SK-N-SH treated with all-trans-retinoic acid at 6 μM for 48 hours (cell line): ENCODE data around the gene TKT.

Experiments
- ATAC-seq: fragments of 200-7000 bp; cut with Tn5 transposase; 3 replicates; pipeline ENCODE4 v1.9.1; 2020; ENCODE audit warnings: mild to moderate bottlenecking, moderate library complexity
- ARNTL ChIP-seq: fragments of 450-650 bp; formaldehyde crosslinking; IDR thresholded peaks from 2 replicates; pipeline ENCODE4 v1.5.0; 2020; ENCODE audit warnings: low read depth, mild to moderate bottlenecking, moderate library complexity, borderline replicate concordance
- CSDC2 ChIP-seq: fragments of 250-450 bp; sonication (Bioruptor Pico); IDR thresholded peaks from 2 replicates; pipeline ENCODE4 v1.5.0; 2020; ENCODE audit warnings: mild to moderate bottlenecking, moderate library complexity
- ESRRG ChIP-seq: fragments of 250-450 bp; sonication (Bioruptor Pico); IDR thresholded peaks from 2 replicates; pipeline ENCODE4 v1.6.1; 2021; ENCODE audit warnings: mild to moderate bottlenecking
- GLIS3 ChIP-seq: fragments of 250-450 bp; sonication (Bioruptor Pico); IDR thresholded peaks from 2 replicates; pipeline ENCODE4 v1.5.0; 2020; ENCODE audit warnings: mild to moderate bottlenecking, moderate library complexity
- ISL1 ChIP-seq: fragments of 250-450 bp; sonication (Bioruptor Pico); IDR thresholded peaks from 2 replicates; pipeline ENCODE4 v2.1.2; 2022; ENCODE audit warnings: mild to moderate bottlenecking, moderate library complexity
- OSR1 ChIP-seq: fragments of 250-450 bp; sonication (Bioruptor Pico); IDR thresholded peaks from 2 replicates; pipeline ENCODE4 v1.8.0; 2022; ENCODE audit warnings: moderate library complexity, mild to moderate bottlenecking, inconsistent platforms
- PPARA ChIP-seq: fragments of 250-450 bp; sonication (Bioruptor Pico); IDR thresholded peaks from 2 replicates; pipeline ENCODE4 v1.5.0; 2020; ENCODE audit warnings: mild to moderate bottlenecking, borderline replicate concordance
- RARB ChIP-seq: fragments of 250-450 bp; sonication (Bioruptor Pico); IDR thresholded peaks from 2 replicates; pipeline ENCODE4 v1.8.0; 2021; ENCODE audit warnings: mild to moderate bottlenecking, moderate library complexity
- SNAI2 ChIP-seq: fragments of 250-450 bp; sonication (Bioruptor Pico); IDR thresholded peaks from 2 replicates; pipeline ENCODE4 v1.5.0; 2020; ENCODE audit warnings: mild to moderate bottlenecking, moderate library complexity
- TCF4 ChIP-seq: fragments of 250-450 bp; sonication (Bioruptor Pico); IDR thresholded peaks from 2 replicates; pipeline ENCODE4 v1.8.0; 2021; ENCODE audit warnings: mild to moderate bottlenecking, moderate library complexity, borderline replicate concordance
- TOX ChIP-seq: fragments of 250-450 bp; sonication (Bioruptor Pico); IDR thresholded peaks from 2 replicates; pipeline ENCODE4 v1.8.0; 2021; ENCODE audit warnings: mild to moderate bottlenecking, moderate library complexity, borderline replicate concordance
- ZC3H10 ChIP-seq: fragments of 250-450 bp; sonication (Bioruptor Pico); IDR thresholded peaks from 2 replicates; pipeline ENCODE4 v1.5.1; 2021; ENCODE audit warnings: mild to moderate bottlenecking, moderate library complexity
- ZNF565 ChIP-seq: fragments of 450-650 bp; formaldehyde crosslinking; conservative IDR thresholded peaks from 2 replicates; pipeline ENCODE4 v1.5.0; 2020; ENCODE audit warnings: low read depth, mild to moderate bottlenecking, moderate library complexity
- ZNF70 ChIP-seq: fragments of 450-650 bp; formaldehyde crosslinking; IDR thresholded peaks from 2 replicates; pipeline ENCODE4 v1.5.0; 2020; ENCODE audit warnings: mild to moderate bottlenecking, moderate library complexity
- ZNF8 ChIP-seq: fragments of 450-650 bp; formaldehyde crosslinking; IDR thresholded peaks from 2 replicates; pipeline ENCODE4 v1.5.0; 2020; ENCODE audit warnings: mild to moderate bottlenecking, moderate library complexity
- TF ChIP-seq, protein P1 (sequence below): fragments of 250-450 bp; sonication (Bioruptor Pico); IDR thresholded peaks from 2 replicates; pipeline ENCODE4 v1.8.0; 2021; ENCODE audit warnings: low read depth, mild to moderate bottlenecking, moderate library complexity, borderline replicate concordance
- TF ChIP-seq, protein P2 (sequence below): fragments of 250-450 bp; sonication (Bioruptor Pico); IDR thresholded peaks from 2 replicates; pipeline ENCODE4 v1.5.1; 2021; ENCODE audit warnings: mild to moderate bottlenecking, moderate library complexity
- TF ChIP-seq, protein P3 (sequence below): fragments of 250-450 bp; sonication (Bioruptor Pico); IDR thresholded peaks from 2 replicates; pipeline ENCODE4 v1.5.1; 2020; ENCODE audit warnings: low read depth, mild to moderate bottlenecking, moderate library complexity

Gene TKT

DNA sequence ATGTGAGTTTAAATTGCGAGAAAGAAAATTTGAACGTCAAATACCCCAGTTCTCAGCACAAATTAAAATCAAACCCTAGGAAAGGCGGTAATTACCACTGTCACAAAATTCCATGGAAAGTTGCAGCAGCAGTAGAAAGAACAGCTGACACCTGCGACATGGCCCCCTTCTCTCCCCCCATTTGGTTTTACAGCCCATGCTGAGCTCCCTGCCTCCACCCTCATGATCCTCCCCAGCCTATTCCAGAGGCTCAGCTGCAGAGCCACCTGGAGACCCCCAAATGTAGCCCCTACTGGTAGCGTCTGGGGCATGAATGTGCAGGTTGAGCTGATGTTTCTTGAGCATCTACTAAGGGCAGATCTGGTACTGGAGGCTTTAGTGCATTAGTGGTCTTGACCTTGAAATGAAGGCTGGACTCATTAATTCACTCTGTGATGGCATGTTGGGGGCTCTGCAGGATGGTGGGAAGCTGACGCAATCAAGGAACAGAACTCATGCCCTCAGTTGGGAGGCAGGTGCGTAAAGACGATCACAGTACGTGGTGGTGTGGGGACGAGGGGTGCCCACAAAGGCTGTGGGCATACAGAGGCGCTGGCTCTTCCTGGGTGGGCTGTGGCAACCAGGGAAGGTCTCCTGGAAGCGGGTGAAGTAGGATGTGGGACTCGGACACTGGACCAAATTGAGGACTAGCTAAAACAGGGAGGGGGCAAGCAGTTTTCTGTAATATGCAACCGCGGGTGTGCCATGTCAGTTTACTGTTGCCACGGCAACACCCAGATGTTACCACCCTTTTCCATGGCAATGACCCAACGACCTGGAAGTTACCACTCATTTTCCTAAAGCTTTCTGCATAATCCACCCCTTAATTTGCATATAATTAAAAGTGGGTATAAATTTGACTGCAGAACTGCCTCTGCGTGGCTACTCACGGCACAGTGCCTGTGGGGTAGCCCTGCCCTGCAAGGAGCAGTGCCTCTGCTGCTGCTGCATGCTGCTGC, 55.0 kb downstream of the TKT start:
- ATAC-seq: no peak
- TF ChIP-seq ARNTL (CRISPR knock-in tag): no peak
- TF ChIP-seq PPARA (CRISPR knock-in tag): no peak
- TF ChIP-seq, protein P1, sequence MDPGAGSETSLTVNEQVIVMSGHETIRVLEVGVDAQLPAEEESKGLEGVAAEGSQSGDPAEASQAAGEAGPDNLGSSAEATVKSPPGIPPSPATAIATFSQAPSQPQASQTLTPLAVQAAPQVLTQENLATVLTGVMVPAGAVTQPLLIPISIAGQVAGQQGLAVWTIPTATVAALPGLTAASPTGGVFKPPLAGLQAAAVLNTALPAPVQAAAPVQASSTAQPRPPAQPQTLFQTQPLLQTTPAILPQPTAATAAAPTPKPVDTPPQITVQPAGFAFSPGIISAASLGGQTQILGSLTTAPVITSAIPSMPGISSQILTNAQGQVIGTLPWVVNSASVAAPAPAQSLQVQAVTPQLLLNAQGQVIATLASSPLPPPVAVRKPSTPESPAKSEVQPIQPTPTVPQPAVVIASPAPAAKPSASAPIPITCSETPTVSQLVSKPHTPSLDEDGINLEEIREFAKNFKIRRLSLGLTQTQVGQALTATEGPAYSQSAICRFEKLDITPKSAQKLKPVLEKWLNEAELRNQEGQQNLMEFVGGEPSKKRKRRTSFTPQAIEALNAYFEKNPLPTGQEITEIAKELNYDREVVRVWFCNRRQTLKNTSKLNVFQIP (CRISPR knock-in tag): no peak
- no peak for TF ChIP-seq RARB (CRISPR knock-in tag)

DNA sequence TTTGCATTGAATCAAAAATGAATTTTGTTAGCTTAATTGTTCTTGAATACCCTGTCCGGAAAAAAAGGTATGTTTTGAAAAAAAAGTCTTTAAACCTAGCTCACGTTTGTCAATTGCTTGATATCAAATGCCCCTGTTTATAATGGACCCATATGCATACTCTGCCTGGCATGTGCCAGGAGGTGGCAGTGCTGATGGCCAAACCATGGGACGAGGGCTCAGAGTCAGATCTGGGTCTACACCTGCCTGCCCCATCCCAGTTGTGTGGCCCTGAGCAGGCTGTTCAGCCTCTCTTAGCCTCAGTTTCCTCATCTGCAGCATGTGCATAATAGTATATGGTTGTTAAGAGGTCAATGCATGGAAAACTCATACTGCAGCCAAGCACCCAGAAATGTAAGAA, 56.0 kb downstream of the TKT start:
- 0 out of 3 replicates have a peak, but pooled peaks have one; percentile 31 for ATAC-seq
- TF ChIP-seq ESRRG (CRISPR knock-in tag) (no peak), TOX (CRISPR knock-in tag) (no peak), ZC3H10 (CRISPR knock-in tag) (no peak), ZNF565 (CRISPR knock-in tag) (no peak)
- TF ChIP-seq, protein P2, sequence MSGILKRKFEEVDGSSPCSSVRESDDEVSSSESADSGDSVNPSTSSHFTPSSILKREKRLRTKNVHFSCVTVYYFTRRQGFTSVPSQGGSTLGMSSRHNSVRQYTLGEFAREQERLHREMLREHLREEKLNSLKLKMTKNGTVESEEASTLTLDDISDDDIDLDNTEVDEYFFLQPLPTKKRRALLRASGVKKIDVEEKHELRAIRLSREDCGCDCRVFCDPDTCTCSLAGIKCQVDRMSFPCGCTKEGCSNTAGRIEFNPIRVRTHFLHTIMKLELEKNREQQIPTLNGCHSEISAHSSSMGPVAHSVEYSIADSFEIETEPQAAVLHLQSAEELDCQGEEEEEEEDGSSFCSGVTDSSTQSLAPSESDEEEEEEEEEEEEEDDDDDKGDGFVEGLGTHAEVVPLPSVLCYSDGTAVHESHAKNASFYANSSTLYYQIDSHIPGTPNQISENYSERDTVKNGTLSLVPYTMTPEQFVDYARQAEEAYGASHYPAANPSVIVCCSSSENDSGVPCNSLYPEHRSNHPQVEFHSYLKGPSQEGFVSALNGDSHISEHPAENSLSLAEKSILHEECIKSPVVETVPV (CRISPR knock-in tag): no peak

DNA sequence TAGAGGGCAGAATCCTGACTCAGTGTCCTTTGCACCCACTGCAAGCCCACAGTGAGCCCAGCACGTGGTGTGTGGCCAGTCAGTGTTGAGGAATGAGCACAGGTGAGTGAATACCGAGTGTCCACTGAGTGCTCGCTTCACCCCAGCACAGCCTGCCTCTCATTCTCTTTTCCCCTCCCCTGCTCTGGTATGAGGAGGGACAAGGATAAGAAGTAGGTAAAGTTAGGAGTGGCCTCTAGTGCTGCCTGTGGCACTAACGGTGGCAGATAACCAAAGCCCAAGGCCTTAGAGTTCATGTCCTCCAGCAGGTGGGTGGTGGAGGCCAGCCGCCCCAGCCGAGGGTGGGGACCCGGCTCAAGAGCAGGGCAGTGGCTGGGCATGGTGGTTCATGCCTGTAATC, 56.8 kb downstream of the TKT start:
- TF ChIP-seq ISL1 (CRISPR knock-in tag) (no peak), ZNF8 (CRISPR knock-in tag) (no peak), OSR1 (no peak), ARNTL (CRISPR knock-in tag) (no peak), TOX (CRISPR knock-in tag) (no peak)
- no peak for ATAC-seq

DNA sequence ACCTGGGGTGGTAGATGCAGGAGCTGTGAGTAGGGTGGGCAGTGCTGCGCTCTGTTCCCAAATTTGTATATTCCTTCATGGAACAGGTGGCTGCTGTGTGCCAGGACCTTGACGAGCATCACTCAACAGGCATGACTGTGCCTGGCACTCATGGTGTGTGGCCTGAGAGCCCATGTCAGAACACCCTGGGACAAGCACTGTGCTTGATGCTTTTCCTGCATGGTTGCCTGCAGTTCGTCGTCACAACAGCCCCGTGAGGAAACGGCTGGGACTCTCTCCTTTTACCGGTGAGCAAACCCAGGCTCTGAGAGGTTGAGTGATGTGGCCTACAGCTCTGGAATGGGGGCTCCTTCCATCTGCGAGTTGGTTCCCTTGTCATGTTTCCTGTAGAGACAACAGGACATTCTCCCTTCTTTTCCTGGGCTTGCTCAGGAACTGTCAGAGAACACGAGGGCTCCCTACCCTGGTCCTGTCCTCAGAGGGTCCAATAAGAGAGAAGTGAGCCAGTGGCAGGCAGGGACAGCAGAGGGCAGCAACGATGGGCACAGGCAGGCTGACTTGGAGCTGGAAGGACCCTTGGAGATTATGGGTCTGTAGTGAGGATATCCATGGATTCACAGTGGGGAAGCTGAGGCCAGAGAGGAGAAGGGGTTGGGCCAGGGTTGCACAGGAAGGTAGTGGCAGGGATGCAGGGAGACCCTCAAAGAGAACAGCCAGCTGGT, 57.4 kb downstream of the TKT start:
- ATAC-seq: no peak

More for the DNA sequence above, 57.4 kb downstream of the TKT start:
- TF ChIP-seq ZNF70 (CRISPR knock-in tag): no peak
- TF ChIP-seq ZNF565 (CRISPR knock-in tag): no peak
- TF ChIP-seq, protein P3, sequence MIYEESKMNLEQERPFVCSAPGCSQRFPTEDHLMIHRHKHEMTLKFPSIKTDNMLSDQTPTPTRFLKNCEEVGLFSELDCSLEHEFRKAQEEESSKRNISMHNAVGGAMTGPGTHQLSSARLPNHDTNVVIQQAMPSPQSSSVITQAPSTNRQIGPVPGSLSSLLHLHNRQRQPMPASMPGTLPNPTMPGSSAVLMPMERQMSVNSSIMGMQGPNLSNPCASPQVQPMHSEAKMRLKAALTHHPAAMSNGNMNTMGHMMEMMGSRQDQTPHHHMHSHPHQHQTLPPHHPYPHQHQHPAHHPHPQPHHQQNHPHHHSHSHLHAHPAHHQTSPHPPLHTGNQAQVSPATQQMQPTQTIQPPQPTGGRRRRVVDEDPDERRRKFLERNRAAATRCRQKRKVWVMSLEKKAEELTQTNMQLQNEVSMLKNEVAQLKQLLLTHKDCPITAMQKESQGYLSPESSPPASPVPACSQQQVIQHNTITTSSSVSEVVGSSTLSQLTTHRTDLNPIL: no peak
- no peak for TF ChIP-seq ZC3H10 (CRISPR knock-in tag)
- no peak for TF ChIP-seq GLIS3 (CRISPR knock-in tag)
- TF ChIP-seq, protein P1 (CRISPR knock-in tag): no peak
- no peak for TF ChIP-seq ARNTL (CRISPR knock-in tag)
- TF ChIP-seq SNAI2 (CRISPR knock-in tag): no peak
- no peak for TF ChIP-seq ESRRG (CRISPR knock-in tag)
- TF ChIP-seq ISL1 (CRISPR knock-in tag): no peak
- no peak for TF ChIP-seq TCF4 (CRISPR knock-in tag)
- TF ChIP-seq ZNF8 (CRISPR knock-in tag): no peak
- no peak for TF ChIP-seq PPARA (CRISPR knock-in tag)
- TF ChIP-seq CSDC2 (CRISPR knock-in tag): no peak
